Fibroblast of skin of left quadriceps (primary cell): Measurements from ENCODE around the gene HYI.

Experiments used
- DNase-seq, 2 experiments: peaks; one replicate each; pipeline ENCODE4 v3.0.0-alpha.2; 2013; ENCODE audit warnings: low read depth in 2 of 2

HYI gene

GRCh38 chr1:43444151-43444828 is 9.4 kb downstream of the HYI start:
- no peak for DNase-seq

- DNase-seq = no peak
These were observed 10.4 kb downstream of the HYI start for GRCh38 chr1:43443197-43443946.

DNA sequence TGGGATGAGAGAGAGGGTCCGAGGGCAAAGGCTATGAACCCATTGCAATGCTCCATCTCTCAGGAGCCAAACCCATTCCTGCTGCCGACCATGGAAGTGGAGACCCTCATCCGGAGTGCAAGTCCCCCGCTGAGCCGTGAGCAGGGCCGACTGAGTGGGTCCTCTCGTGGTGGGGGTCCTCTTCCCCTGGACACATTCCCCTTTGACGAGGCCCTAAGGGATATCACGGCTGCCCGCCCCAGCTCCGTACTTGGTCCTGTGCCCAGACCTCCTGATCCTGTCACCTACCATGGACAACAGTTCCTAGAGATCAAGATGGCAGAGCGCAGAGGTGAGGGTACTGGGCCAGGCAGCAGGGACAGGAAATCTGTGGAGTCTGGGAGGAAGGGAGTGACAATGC is 11.0 kb downstream of the HYI start:
- DNase-seq = no peak

- DNase-seq = no peak
These were observed 11.7 kb downstream of the HYI start for GRCh38 chr1:43441894-43442637.

DNA sequence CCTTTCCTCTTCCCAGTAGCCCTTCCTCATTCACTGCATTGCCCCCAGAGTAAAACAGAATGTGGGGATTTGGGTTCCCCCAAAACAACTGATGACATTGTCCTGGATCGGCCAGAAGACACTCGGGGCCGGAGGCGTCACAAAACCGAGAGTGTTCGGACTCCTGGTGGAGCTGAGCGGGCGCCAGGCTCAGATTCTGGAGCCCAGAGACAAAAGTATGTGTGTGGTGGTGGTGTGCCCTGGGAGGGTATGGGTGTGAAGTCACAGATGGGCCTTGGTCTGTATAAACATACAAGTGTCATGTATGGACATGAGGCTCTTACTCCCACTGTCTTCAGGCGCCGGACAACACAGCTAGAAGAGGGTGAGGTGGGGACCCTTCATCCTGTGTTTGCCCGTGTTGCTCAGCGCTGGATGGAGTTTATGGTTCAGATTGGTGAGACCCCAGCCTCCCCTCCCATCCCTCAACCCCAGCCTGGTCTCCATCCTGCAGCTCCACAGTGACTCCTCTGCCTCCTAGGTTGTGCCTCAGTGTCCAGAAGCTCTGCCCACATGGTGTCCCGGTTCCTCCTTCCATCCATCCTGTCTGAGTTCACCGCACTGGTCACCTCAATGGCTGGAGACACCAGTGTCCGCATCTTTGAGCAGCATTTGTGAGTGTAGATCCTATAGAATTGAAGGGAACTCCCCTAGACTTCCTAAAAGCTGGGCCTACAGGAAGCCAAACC is 12.4 kb downstream of the HYI start:
- no peak for DNase-seq

DNA sequence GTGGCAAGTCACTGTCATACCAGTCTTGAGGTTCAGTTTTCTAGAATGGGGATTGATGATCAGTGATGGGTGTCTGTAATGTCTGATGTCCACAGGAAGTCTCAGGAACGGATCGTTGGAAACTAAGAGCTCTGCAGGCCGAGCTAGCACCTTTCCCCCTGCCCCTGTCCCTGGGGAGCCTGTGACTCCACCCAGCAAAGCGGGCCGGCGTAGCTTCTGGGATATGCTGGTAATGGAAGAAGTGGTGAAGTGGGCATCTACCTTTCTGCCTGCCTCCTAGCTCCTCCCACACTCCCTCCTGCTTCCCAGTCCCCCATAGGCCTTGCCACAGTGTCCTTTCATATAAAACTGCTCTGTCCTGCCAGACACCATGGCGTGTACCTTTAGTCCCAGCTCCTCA is 13.4 kb downstream of the HYI start:
- DNase-seq = no peak

DNA sequence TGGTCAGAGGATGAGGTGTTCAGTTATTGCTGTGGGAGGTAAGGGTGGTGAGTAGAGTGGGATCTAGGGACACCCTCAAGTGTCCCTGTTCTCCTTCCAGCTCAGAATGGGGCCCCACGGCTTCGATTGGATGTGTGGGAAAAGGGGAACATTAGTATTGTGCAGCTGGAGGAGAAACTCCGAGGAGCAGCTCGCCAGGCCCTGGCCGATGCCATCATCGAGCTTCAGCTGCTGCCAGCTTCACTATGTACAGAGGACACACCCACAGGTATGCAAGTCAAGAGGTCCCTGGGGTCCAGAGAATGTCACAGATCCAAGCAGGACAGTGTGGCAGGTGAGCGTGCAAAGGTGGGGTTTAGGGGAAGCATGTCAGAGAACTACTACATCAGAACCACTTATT is 13.9 kb downstream of the HYI start:
- DNase-seq = no peak

DNA sequence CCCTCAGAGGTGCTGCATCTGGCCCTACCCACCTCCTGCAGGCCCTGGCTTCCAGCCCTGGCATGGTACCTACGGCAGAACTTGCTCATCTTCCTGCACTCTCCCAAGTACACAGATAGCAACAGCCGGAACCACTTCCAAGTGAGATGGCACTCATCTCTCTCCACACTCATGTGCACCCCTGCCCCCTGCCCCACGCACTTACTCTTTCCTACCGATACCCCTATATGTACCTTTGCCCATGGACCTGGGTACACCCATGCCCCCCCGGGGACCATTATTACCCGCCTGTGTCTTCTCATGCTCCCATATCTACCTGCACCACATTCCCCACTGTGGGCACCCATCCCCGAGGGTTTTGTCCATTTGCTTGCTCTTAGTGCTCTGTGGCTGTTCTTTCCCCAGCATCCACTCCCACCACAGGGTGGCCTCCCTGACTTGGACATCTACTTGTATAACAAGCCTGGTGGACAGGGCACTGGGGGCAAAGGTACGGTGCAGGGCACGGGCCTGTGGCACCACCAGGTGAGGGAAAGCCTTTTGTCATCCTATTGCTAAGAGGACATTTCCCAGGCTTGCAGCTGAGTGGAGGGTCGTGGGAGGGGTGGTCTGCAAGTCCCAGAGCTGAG is 14.7 kb downstream of the HYI start:
- no peak for DNase-seq

DNA sequence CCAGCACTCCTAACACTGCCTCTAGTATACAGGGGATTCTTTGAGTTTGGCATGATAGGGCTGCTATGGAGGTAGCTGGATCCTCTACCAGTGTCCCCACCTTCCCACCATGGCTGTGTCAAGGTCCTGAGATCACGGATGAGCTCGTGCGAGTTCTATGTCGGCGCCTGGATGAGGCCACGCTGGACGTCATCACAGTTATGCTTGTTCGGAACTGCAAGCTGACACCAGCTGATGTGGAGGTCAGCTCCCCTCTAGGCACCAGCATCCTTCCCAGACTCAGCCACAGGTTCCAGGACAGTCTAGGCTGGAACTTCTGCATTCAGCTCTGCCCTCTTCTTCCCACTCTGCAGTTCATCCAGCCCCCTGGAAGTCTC is 15.2 kb downstream of the HYI start:
- no peak for DNase-seq

- DNase-seq = no peak
These were observed 15.7 kb downstream of the HYI start for GRCh38 chr1:43438006-43438405.

DNA sequence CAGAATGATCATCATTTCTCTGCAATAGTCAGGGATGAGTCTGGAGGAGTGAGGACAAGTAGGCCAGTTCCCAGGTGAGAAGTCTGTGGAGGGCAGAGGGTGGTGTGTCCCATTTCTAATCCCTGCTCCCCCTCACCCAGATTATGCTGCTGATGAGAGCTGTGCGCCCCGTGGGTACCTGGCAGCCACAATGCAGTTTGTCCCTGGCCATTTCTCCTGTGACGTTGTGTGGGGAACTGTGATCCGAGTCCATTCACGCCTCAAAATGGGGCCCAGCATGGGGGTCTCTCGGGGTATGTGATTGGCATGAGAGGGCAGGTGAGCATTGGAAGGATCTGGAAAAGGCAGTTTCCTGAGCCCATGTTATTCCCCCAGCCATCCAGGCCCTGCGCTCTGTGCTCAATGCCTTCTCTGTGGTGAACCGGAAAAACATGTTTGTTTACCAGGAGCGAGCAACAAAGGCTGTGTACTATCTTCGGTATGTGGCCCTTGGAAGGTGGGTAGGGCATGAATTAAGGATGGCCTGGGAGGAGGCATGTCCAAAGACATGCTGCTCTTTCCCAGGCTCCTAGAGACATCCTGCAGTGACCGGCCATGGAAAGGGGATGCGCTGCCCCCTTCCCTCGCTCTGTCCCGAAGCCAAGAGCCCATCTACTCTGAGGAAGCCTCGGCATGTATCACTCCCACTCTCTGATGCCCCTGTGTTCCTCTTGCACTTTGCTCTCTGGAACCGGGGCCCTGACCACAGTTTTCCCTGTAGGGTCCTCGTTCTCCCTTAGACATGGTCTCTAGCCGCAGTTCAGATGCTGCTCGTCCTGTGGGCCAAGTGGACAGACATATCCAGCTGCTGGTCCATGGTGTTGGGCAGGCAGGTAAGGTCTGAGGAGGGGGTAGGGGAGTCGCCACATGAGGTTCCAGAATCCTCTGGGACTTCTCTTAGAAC is 16.4 kb downstream of the HYI start:
- DNase-seq = no peak

DNA sequence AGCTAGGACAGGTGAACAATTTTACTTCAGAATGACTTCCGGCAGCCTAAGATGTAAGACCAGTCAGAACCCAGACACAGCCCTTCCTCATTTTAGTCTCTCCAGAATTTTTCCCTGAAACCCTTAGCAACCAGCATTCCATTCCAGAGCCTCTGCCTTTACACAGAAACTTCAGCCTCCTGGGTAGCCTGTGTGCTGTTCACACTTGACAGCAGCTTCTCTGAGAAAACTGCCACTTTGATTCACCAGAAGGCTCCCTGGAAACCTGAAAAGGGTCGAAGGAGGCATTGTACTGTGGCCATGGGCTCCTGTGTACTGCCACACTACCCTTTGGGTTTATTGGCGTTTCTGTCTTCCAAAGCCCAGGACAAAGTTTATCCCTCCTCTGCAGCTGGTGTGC is 17.4 kb downstream of the HYI start:
- DNase-seq = no peak

GRCh38 chr1:43435146-43436145 is 18.3 kb downstream of the HYI start:
- DNase-seq = peak in 1 of 2 experiments; percentile 5

- DNase-seq = no peak
These were observed 19.5 kb downstream of the HYI start for GRCh38 chr1:43434256-43434655.

DNA sequence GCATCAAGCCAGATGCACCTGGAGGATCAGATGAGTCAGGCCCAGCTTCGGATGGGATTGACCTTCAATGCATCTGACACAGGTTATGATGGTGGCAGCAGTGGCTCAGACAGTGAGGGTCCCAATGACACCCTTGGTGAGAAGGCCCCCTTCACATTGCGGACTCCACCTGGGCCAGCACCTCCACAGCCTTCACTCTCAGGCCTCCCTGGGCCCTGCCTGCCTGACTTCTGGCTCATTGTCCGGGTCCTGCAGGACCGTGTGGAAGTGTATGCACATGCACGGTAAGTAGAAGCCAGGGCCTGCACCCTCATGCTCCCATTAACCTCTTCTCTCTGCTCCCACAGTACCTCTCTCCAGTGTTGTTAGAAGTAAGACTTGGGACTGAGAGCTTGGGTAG is 20.8 kb downstream of the HYI start:
- DNase-seq = no peak

- DNase-seq = no peak
These were observed 21.4 kb downstream of the HYI start for GRCh38 chr1:43432171-43432860.

DNA sequence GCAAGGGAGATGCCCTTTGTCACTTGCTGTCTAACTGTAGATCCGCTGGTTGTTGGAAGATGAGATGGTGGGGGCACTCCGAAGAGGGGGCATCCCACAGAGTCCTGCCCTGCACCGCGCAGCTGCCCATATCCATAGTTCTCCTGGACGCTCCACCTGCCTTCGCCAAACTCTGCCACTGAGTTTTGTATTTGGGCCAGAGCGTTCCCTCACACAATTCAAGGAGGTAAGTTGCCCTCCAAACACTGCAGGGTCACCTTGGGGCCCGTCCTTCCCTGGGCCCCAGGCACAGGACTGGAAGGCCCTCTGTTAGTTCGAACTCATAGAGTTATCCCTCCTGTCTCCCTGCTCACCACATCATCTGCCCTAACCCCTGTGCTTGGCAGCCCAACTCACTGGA is 22.1 kb downstream of the HYI start:
- no peak for DNase-seq

DNA sequence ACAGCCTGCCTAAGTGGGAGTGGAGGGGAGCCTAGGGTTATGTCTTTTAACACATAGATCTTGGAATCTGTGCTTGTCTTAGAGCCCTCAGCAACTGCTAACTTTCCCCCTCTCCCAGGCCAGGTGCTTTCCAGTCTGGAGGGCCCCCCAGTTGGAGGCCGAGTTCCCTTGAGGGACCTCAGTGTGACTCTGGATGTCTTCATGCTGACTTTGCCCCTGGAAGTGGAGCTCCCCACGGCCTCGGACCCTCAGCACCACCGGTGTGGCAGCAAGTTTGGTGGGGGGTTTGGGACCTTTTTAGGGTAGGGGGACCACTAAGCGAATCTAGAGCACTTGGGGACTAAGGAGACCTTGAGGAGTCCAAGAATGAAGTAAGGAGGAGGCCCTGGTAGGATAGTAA is 22.9 kb downstream of the HYI start:
- no peak for DNase-seq

DNA sequence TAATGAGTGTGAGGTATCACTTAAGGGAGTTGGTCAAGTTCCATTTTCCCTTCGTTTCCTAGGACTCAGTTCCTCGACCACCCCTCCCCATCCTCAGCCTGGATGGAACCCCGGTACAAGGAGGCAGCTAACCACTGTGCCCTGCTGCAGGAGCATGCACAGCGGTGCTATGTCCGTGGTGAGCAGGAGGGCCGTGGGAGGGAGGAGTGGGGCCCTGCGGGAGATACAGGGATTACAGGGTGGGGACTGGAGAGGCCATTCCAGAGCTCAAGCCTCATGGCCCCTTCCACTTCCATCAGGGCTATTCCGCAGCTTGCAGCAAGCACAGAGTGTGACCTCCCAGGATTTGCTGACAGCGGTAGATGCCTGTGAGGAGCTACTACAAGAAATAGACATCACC is 25.8 kb downstream of the HYI start:
- no peak for DNase-seq
